ENCODE data around the gene PSME3IP1.

PSME3IP1 gene

GRCh38 chr16:57172721-57173290 lies 13.0 kb downstream of the PSME3IP1 start:
- Histone ChIP-seq H3K9me3 (ENCODE audit: insufficient read depth, low read length) (no peaks in the 10 kb centered on the region), H3K27me3 (ENCODE audit: low read depth, low read length) (no peaks in the 10 kb centered on the region), H2AFZ (ENCODE audit: low read depth, low read length) (no peak overlapping the region), H3K27ac (ENCODE audit: low read length) (no peak overlapping the region), H3K4me3 (ENCODE audit: low read length) (no peak overlapping the region), H3K36me3 (replicated peaks; ENCODE audit: low read depth, low read length) (peaks cover 26% of the 10 kb centered on the region), H3K4me2 (ENCODE audit: low read length) (no peak overlapping the region), H3K79me2 (ENCODE audit: low read length) (no peaks in the 10 kb centered on the region), H4K20me1 (ENCODE audit: insufficient read depth, low read length) (no peaks in the 10 kb centered on the region), H3K9ac (ENCODE audit: low read length) (no peak overlapping the region), H3K4me1 (ENCODE audit: low read length) (peaks cover 2% of the 10 kb centered on the region)
- TF ChIP-seq EZH2phosphoT487 (IDR thresholded peaks at IDR 0.05; ENCODE audit: low read depth) (no peak), CTCF (IDR thresholded peaks at IDR 0.05; ENCODE audit: low read depth, low read length) (no peak)

GRCh38 chr16:57169327-57169726 lies 16.5 kb downstream of the PSME3IP1 start:
- H3K79me2 ChIP-seq (ENCODE audit: low read length) = no peaks in the 10 kb centered on the region

GRCh38 chr16:57167953-57168352 lies 17.9 kb downstream of the PSME3IP1 start:
- peaks cover 17% of the 10 kb centered on the region for H3K4me1 ChIP-seq (ENCODE audit: low read length)
- H3K9me3 ChIP-seq (ENCODE audit: insufficient read depth, low read length) = no peaks in the 10 kb centered on the region
- H3K36me3 ChIP-seq (replicated peaks; ENCODE audit: low read depth, low read length) = peaks cover 59% of the 10 kb centered on the region
- H3K4me2 ChIP-seq (ENCODE audit: low read length) = peak overlapping the region; percentile 43
- no peak overlapping the region for H3K4me3 ChIP-seq (ENCODE audit: low read length)
- H2AFZ ChIP-seq (ENCODE audit: low read depth, low read length) = no peak overlapping the region
- no peaks in the 10 kb centered on the region for H4K20me1 ChIP-seq (ENCODE audit: insufficient read depth, low read length)
- 0 out of 2 replicates have a peak overlapping the region, but pooled peaks have one; percentile 6 for H3K9ac ChIP-seq (ENCODE audit: low read length)
- no peaks in the 10 kb centered on the region for H3K27me3 ChIP-seq (ENCODE audit: low read depth, low read length)
- no peaks in the 10 kb centered on the region for H3K79me2 ChIP-seq (ENCODE audit: low read length)
- TF ChIP-seq CTCF (IDR thresholded peaks at IDR 0.05; ENCODE audit: low read depth, low read length) (peak; percentile 87), EZH2phosphoT487 (IDR thresholded peaks at IDR 0.05; ENCODE audit: low read depth) (no peak)
- H3K27ac ChIP-seq (ENCODE audit: low read length) = no peak overlapping the region

More at GRCh38 chr16:57169327-57169726, 16.5 kb downstream of the PSME3IP1 start:
- Histone ChIP-seq H3K9ac (ENCODE audit: low read length) (no peak overlapping the region), H3K4me3 (ENCODE audit: low read length) (no peak overlapping the region), H4K20me1 (ENCODE audit: insufficient read depth, low read length) (no peaks in the 10 kb centered on the region), H3K4me2 (ENCODE audit: low read length) (no peak overlapping the region), H2AFZ (ENCODE audit: low read depth, low read length) (no peak overlapping the region), H3K4me1 (ENCODE audit: low read length) (peaks cover 17% of the 10 kb centered on the region), H3K36me3 (replicated peaks; ENCODE audit: low read depth, low read length) (peaks cover 46% of the 10 kb centered on the region), H3K27ac (ENCODE audit: low read length) (no peak overlapping the region), H3K9me3 (ENCODE audit: insufficient read depth, low read length) (no peaks in the 10 kb centered on the region), H3K27me3 (ENCODE audit: low read depth, low read length) (no peaks in the 10 kb centered on the region)
- no peak for TF ChIP-seq EZH2phosphoT487 (IDR thresholded peaks at IDR 0.05; ENCODE audit: low read depth)
- TF ChIP-seq CTCF (IDR thresholded peaks at IDR 0.05; ENCODE audit: low read depth, low read length) = no peak

GRCh38 chr16:57167538-57167937 lies 18.3 kb downstream of the PSME3IP1 start:
- H3K4me3 ChIP-seq (ENCODE audit: low read length) = no peak overlapping the region
- peak overlapping the region; percentile 43 for H3K4me2 ChIP-seq (ENCODE audit: low read length)
- H3K36me3 ChIP-seq (replicated peaks; ENCODE audit: low read depth, low read length) = peaks cover 55% of the 10 kb centered on the region
- TF ChIP-seq EZH2phosphoT487 (IDR thresholded peaks at IDR 0.05; ENCODE audit: low read depth) (no peak), CTCF (IDR thresholded peaks at IDR 0.05; ENCODE audit: low read depth, low read length) (no peak)
- H3K27me3 ChIP-seq (ENCODE audit: low read depth, low read length) = no peaks in the 10 kb centered on the region
- no peaks in the 10 kb centered on the region for H3K79me2 ChIP-seq (ENCODE audit: low read length)
- H3K4me1 ChIP-seq (ENCODE audit: low read length) = peaks cover 17% of the 10 kb centered on the region
- no peaks in the 10 kb centered on the region for H3K9me3 ChIP-seq (ENCODE audit: insufficient read depth, low read length)
- 0 out of 2 replicates have a peak overlapping the region, but pooled peaks have one; percentile 6 for H3K9ac ChIP-seq (ENCODE audit: low read length)
- no peak overlapping the region for H2AFZ ChIP-seq (ENCODE audit: low read depth, low read length)
- no peak overlapping the region for H3K27ac ChIP-seq (ENCODE audit: low read length)
- H4K20me1 ChIP-seq (ENCODE audit: insufficient read depth, low read length) = no peaks in the 10 kb centered on the region

All from OCI-LY3 (cell line).